GM12875 (cell line): ENCODE data around the gene RARG.
A peak's percentile ranks its signal among the peaks of the same experiment; 100 is the strongest.
"Not testable (repeated sequence)": the region's sequence is repeated elsewhere in the genome, so short reads cannot be mapped to it uniquely, and the experiment has no call there.

Experiments used
- H3K4me3 ChIP-seq: one replicate; pipeline ENCODE4 v1.5.1; 2011; ENCODE audit warnings: low read depth, low read length, control low read depth
- CTCF ChIP-seq: IDR thresholded peaks from 2 replicates; pipeline ENCODE4 v1.5.1; 2011; ENCODE audit warnings: low read depth, mild to moderate bottlenecking, control low read depth, inconsistent platforms, low read length, moderate library complexity, borderline replicate concordance; ENCODE audit not compliant: insufficient read depth

RARG gene

GRCh38 chr12:53180220-53180930 is 51.6 kb downstream of the RARG start, which contains the start of the genes CSAD and ZNF740:
Gene CSAD (minus strand): TSS chr12:53180925. CDS start chr12:53173470, 7,455 bp downstream.
Gene ZNF740 (plus strand): TSS chr12:53180722. CDS start chr12:53181984, 1,262 bp downstream.
- H3K4me3 ChIP-seq = peak within 1 kb of the TSS; percentile 85
- no peak for TF ChIP-seq CTCF

- peak overlapping the region; percentile 60 for H3K4me3 ChIP-seq
- no peak for TF ChIP-seq CTCF
These were observed 52.3 kb downstream of the RARG start for GRCh38 chr12:53179687-53180219.

GRCh38 chr12:53178803-53179202 is 53.2 kb downstream of the RARG start:
- H3K4me3 ChIP-seq = not testable (repeated sequence)

GRCh38 chr12:53177447-53177846 is 54.6 kb downstream of the RARG start:
- not testable (repeated sequence) for H3K4me3 ChIP-seq

- no peak for TF ChIP-seq CTCF
- H3K4me3 ChIP-seq = no peak overlapping the region
These were observed 55.3 kb downstream of the RARG start for GRCh38 chr12:53176750-53177149.

- no peak overlapping the region for H3K4me3 ChIP-seq
- TF ChIP-seq CTCF = peak; percentile 13; the same call in 1 of the 2 replicates
These were observed 57.0 kb downstream of the RARG start for GRCh38 chr12:53174881-53175491.

- no peak overlapping the region for H3K4me3 ChIP-seq
- TF ChIP-seq CTCF = no peak
These were observed 58.8 kb downstream of the RARG start for GRCh38 chr12:53173085-53173715.

- no peak for TF ChIP-seq CTCF
- H3K4me3 ChIP-seq = no peak overlapping the region
These were observed 59.7 kb downstream of the RARG start for GRCh38 chr12:53172352-53172751.
